ENCODE data around the gene GTSE1. TPM values are rescaled to one million over a fixed set of nuclear protein-coding genes. Genes with fewer than 3 reads are reported as not detected.

Gene GTSE1
- polyA plus RNA-seq, 1 donor (not counting 4 experiments of a cell fraction or from before 2014, with no cell fraction given): 4.7 TPM

GRCh38 chr22:46287873-46288751, 8.6 kb upstream of the GTSE1 start:
- peaks cover 4% of the 10 kb centered on the region for H3K27me3 ChIP-seq (ENCODE audit: control insufficient read depth, extremely low read depth, insufficient read depth, low read length)
- peaks cover 7% of the 10 kb centered on the region for H3K4me1 ChIP-seq (ENCODE audit: control insufficient read depth, extremely low read depth, insufficient read depth, low read length)
- no peaks in the 10 kb centered on the region for H4K20me1 ChIP-seq (ENCODE audit: control insufficient read depth, extremely low read depth, insufficient read depth, low read length)
- H3K79me2 ChIP-seq (ENCODE audit: control insufficient read depth, insufficient read depth, low read length): no peaks in the 10 kb centered on the region
- H3K4me3 ChIP-seq (ENCODE audit: control insufficient read depth in 2 of 3, extremely low read depth in 1 of 3, insufficient read depth in 2 of 3, low read depth in 1 of 3, low read length in 3 of 3): no peak overlapping the region
- H3K4me2 ChIP-seq (ENCODE audit: control insufficient read depth, extremely low read depth, insufficient read depth, low read depth, low read length): no peak overlapping the region
- TF ChIP-seq EZH2 (IDR thresholded peaks at IDR 0.05; ENCODE audit: low read length): no peak
- DNase-seq (ENCODE audit: low read depth, low spot score) (no peak), FAIRE-seq (no peak)
- H3K9ac ChIP-seq (ENCODE audit: control insufficient read depth, extremely low read depth, insufficient read depth, low read length): no peak overlapping the region
- no peak overlapping the region for H3K27ac ChIP-seq (ENCODE audit: control insufficient read depth, insufficient read depth, low read length)
- dilution Hi-C loops (cut with MboI; ENCODE audit: extremely low pct_ligation_motif_present, low sequenced_read_pairs): no loop called here
- H3K9me3 ChIP-seq (ENCODE audit: control insufficient read depth, low read depth, low read length): no peaks in the 10 kb centered on the region
- H3K9me1 ChIP-seq (ENCODE audit: control insufficient read depth, extremely low read depth, insufficient read depth, low read length): no peaks in the 10 kb centered on the region
- peaks cover 3 to 12% of the 10 kb centered on the region in 2 experiments for H3K36me3 ChIP-seq (ENCODE audit: control insufficient read depth in 2 of 2, extremely low read depth in 1 of 2, insufficient read depth in 2 of 2, low read length in 2 of 2)
- no peak overlapping the region for H2AFZ ChIP-seq (ENCODE audit: control insufficient read depth, low read length)

GRCh38 chr22:46288846-46289243, 7.8 kb upstream of the GTSE1 start:
- Histone ChIP-seq H3K9me1 (ENCODE audit: control insufficient read depth, extremely low read depth, insufficient read depth, low read length) (no peaks in the 10 kb centered on the region), H3K79me2 (ENCODE audit: control insufficient read depth, insufficient read depth, low read length) (no peaks in the 10 kb centered on the region), H3K4me3 (ENCODE audit: control insufficient read depth in 2 of 3, extremely low read depth in 1 of 3, insufficient read depth in 2 of 3, low read depth in 1 of 3, low read length in 3 of 3) (no peak overlapping the region), H3K9ac (ENCODE audit: control insufficient read depth, extremely low read depth, insufficient read depth, low read length) (no peak overlapping the region), H3K27me3 (ENCODE audit: control insufficient read depth, extremely low read depth, insufficient read depth, low read length) (peaks cover 4% of the 10 kb centered on the region), H4K20me1 (ENCODE audit: control insufficient read depth, extremely low read depth, insufficient read depth, low read length) (no peaks in the 10 kb centered on the region), H3K27ac (ENCODE audit: control insufficient read depth, insufficient read depth, low read length) (no peak overlapping the region), H3K36me3 (ENCODE audit: control insufficient read depth in 2 of 2, extremely low read depth in 1 of 2, insufficient read depth in 2 of 2, low read length in 2 of 2) (peaks cover 3 to 11% of the 10 kb centered on the region in 2 experiments), H3K9me3 (ENCODE audit: control insufficient read depth, low read depth, low read length) (no peaks in the 10 kb centered on the region), H3K4me1 (ENCODE audit: control insufficient read depth, extremely low read depth, insufficient read depth, low read length) (peaks cover 7% of the 10 kb centered on the region), H3K4me2 (ENCODE audit: control insufficient read depth, extremely low read depth, insufficient read depth, low read depth, low read length) (no peak overlapping the region), H2AFZ (ENCODE audit: control insufficient read depth, low read length) (no peak overlapping the region)
- dilution Hi-C loops (cut with MboI; ENCODE audit: extremely low pct_ligation_motif_present, low sequenced_read_pairs): no loop called here
- no peak for FAIRE-seq
- no peak for DNase-seq (ENCODE audit: low read depth, low spot score)
- TF ChIP-seq CTCF (optimal IDR thresholded peaks at IDR 0.05 in 1 of 3, IDR thresholded peaks at IDR 0.05 in 1 of 3, conservative IDR thresholded peaks at IDR 0.05 in 1 of 3; ENCODE audit: extremely low read depth in 1 of 3, insufficient read depth in 2 of 3, low read length in 3 of 3) (no peak), EZH2 (IDR thresholded peaks at IDR 0.05; ENCODE audit: low read length) (no peak)
